ENCODE data around the gene HCFC1.

HCFC1 gene

DNA sequence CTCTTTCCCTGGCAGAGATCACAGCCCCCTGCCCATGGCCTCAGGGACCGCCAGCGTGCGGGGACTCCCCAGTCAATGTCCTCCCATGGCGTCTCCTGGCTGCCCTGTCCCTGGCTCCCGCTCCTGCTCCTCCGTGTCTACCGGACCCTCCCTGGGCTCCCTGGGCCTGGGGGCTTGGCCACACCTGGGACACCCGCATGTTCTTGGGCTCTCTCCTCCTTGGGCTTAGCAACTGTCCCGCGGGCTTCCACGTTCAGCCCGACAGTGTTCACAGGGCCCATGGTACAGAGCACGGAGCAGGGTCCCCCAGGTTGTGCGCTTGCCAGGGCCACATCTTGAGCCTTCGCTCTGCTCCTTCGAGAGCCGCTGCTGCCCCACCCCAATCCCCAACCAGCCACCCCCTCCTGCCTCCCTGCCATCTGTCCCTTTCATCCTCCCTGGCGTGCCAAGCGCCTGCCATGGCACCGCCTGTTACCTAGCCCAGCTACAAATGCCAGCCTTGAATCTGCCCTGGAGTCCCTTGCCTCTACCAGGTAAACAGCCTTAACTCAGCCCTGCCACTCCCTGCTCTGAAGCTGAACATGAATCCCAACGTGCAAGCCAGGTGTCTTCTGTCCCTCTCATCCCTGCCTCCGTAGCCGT lies 63.3 kb downstream of the HCFC1 start:
- no peaks in the 10 kb centered on the region for H3K4me1 ChIP-seq (ENCODE audit: insufficient read depth, poor library complexity, severe bottlenecking)
- H3K27me3 ChIP-seq (ENCODE audit: insufficient read depth, poor library complexity, severe bottlenecking), result no peaks in the 10 kb centered on the region
- H3K36me3 ChIP-seq (ENCODE audit: low read depth), result no peaks in the 10 kb centered on the region
- ATAC-seq (ENCODE audit: low read depth) (no peak), DNase-seq (ENCODE audit: low spot score) (no peak)
- no peaks in the 10 kb centered on the region for H3K9me3 ChIP-seq (ENCODE audit: severe bottlenecking)
- no peak overlapping the region for H3K27ac ChIP-seq (ENCODE audit: poor library complexity, severe bottlenecking)
- H3K4me3 ChIP-seq (ENCODE audit: severe bottlenecking), result no peak overlapping the region
- TF ChIP-seq, protein P1, sequence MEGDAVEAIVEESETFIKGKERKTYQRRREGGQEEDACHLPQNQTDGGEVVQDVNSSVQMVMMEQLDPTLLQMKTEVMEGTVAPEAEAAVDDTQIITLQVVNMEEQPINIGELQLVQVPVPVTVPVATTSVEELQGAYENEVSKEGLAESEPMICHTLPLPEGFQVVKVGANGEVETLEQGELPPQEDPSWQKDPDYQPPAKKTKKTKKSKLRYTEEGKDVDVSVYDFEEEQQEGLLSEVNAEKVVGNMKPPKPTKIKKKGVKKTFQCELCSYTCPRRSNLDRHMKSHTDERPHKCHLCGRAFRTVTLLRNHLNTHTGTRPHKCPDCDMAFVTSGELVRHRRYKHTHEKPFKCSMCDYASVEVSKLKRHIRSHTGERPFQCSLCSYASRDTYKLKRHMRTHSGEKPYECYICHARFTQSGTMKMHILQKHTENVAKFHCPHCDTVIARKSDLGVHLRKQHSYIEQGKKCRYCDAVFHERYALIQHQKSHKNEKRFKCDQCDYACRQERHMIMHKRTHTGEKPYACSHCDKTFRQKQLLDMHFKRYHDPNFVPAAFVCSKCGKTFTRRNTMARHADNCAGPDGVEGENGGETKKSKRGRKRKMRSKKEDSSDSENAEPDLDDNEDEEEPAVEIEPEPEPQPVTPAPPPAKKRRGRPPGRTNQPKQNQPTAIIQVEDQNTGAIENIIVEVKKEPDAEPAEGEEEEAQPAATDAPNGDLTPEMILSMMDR (IDR thresholded peaks at IDR 0.05; ENCODE audit: poor library complexity, severe bottlenecking), result no peak

- Histone ChIP-seq H3K4me1 (ENCODE audit: insufficient read depth, poor library complexity, severe bottlenecking) (peaks cover 3% of the 10 kb centered on the region), H3K36me3 (ENCODE audit: low read depth) (no peaks in the 10 kb centered on the region)
- no peak; the same call in 2 of the 3 replicates for ATAC-seq (ENCODE audit: low read depth)
Observed at GRCh38 chrX:153907456-153907855, 64.2 kb downstream of the HCFC1 start.

GRCh38 chrX:153906126-153906917 lies 65.3 kb downstream of the HCFC1 start:
- H3K4me1 ChIP-seq (ENCODE audit: insufficient read depth, poor library complexity, severe bottlenecking), result peaks cover 12% of the 10 kb centered on the region
- no peak for DNase-seq (ENCODE audit: low spot score)
- no peak for ATAC-seq (ENCODE audit: low read depth)
- no peaks in the 10 kb centered on the region for H3K36me3 ChIP-seq (ENCODE audit: low read depth)
- H3K27ac ChIP-seq (ENCODE audit: poor library complexity, severe bottlenecking), result no peak overlapping the region
- TF ChIP-seq, protein P1 (IDR thresholded peaks at IDR 0.05; ENCODE audit: poor library complexity, severe bottlenecking), result no peak
- no peak overlapping the region for H3K4me3 ChIP-seq (ENCODE audit: severe bottlenecking)
- H3K9me3 ChIP-seq (ENCODE audit: severe bottlenecking), result no peaks in the 10 kb centered on the region
- H3K27me3 ChIP-seq (ENCODE audit: insufficient read depth, poor library complexity, severe bottlenecking), result no peaks in the 10 kb centered on the region

More at GRCh38 chrX:153907456-153907855, 64.2 kb downstream of the HCFC1 start:
- TF ChIP-seq, protein P1 (IDR thresholded peaks at IDR 0.05; ENCODE audit: poor library complexity, severe bottlenecking), result no peak
- Histone ChIP-seq H3K27ac (ENCODE audit: poor library complexity, severe bottlenecking) (no peak overlapping the region), H3K9me3 (ENCODE audit: severe bottlenecking) (no peaks in the 10 kb centered on the region), H3K4me3 (ENCODE audit: severe bottlenecking) (no peak overlapping the region), H3K27me3 (ENCODE audit: insufficient read depth, poor library complexity, severe bottlenecking) (no peaks in the 10 kb centered on the region)
- no peak for DNase-seq (ENCODE audit: low spot score)

- H3K27me3 ChIP-seq (ENCODE audit: insufficient read depth, poor library complexity, severe bottlenecking), result no peaks in the 10 kb centered on the region
- no peak for DNase-seq (ENCODE audit: low spot score)
- peaks cover 13% of the 10 kb centered on the region for H3K4me1 ChIP-seq (ENCODE audit: insufficient read depth, poor library complexity, severe bottlenecking)
- ATAC-seq (ENCODE audit: low read depth), result no peak
- H3K9me3 ChIP-seq (ENCODE audit: severe bottlenecking), result no peaks in the 10 kb centered on the region
- no peak overlapping the region for H3K27ac ChIP-seq (ENCODE audit: poor library complexity, severe bottlenecking)
- TF ChIP-seq, protein P1 (IDR thresholded peaks at IDR 0.05; ENCODE audit: poor library complexity, severe bottlenecking), result no peak
- no peak overlapping the region for H3K4me3 ChIP-seq (ENCODE audit: severe bottlenecking)
- H3K36me3 ChIP-seq (ENCODE audit: low read depth), result no peaks in the 10 kb centered on the region
Observed at GRCh38 chrX:153905481-153906095, 66.0 kb downstream of the HCFC1 start.
